Chondrocyte (in vitro differentiated cells): ENCODE data around the gene MAPKAP1. TPM values are rescaled to one million over a fixed set of nuclear protein-coding genes. Genes with fewer than 3 reads are reported as not detected.

Experiments
- DNase-seq: peaks from one replicate; pipeline ENCODE4 v3.0.0; 2021; ENCODE audit warnings: mixed read lengths, low spot score
- H3K27ac Mint-ChIP-seq: one replicate; pipeline ENCODE4 v1.8.0; 2021; ENCODE audit warnings: mild to moderate bottlenecking, moderate library complexity, mixed read lengths; ENCODE audit not compliant: unreplicated experiment
- H3K27me3 Mint-ChIP-seq: 2 replicates; pipeline ENCODE4 v1.8.0; 2021; ENCODE audit warnings: low read depth, mixed read lengths
- H3K36me3 Mint-ChIP-seq: 2 replicates; pipeline ENCODE4 v1.8.0; 2021; ENCODE audit warnings: low read depth, mixed read lengths
- H3K4me1 Mint-ChIP-seq: 2 replicates; pipeline ENCODE4 v1.8.0; 2021; ENCODE audit warnings: low read depth, mild to moderate bottlenecking, mixed read lengths
- H3K4me3 Mint-ChIP-seq: one replicate; pipeline ENCODE4 v1.8.0; 2021; ENCODE audit warnings: mild to moderate bottlenecking, moderate library complexity, mixed read lengths; ENCODE audit not compliant: unreplicated experiment
- H3K9me3 Mint-ChIP-seq: 2 replicates; pipeline ENCODE4 v1.8.0; 2021; ENCODE audit warnings: low read depth, mixed read lengths
- CTCF ChIP-seq: fragments of 200-600 bp; sonication (generic); IDR thresholded peaks from 2 replicates; pipeline ENCODE4 v1.5.0; 2021; ENCODE audit warnings: antibody characterized with exemption, mild to moderate bottlenecking, moderate library complexity
- total RNA-seq: library from RNA; stranded (reverse); gene quantifications from 3 replicates; pipeline ENCODE4 v1.2.1, GENCODE V29; 2021

The MAPKAP1 gene
- total RNA-seq, 1 donor from 2014 or later: 91.5 TPM

- no peak for DNase-seq
- H3K27me3 Mint-ChIP-seq: no peaks in the 10 kb centered on the region
- H3K4me3 Mint-ChIP-seq: no peak overlapping the region
- no peak for TF ChIP-seq CTCF
- peaks cover 1% of the 10 kb centered on the region for H3K36me3 Mint-ChIP-seq
- no peak overlapping the region for H3K27ac Mint-ChIP-seq
- no peaks in the 10 kb centered on the region for H3K9me3 Mint-ChIP-seq
- H3K4me1 Mint-ChIP-seq: peaks cover 74% of the 10 kb centered on the region
These were observed 54.8 kb downstream of the MAPKAP1 start for GRCh38 chr9:125652233-125652594.

GRCh38 chr9:125651576-125652232, 55.3 kb downstream of the MAPKAP1 start:
- DNase-seq: no peak
- TF ChIP-seq CTCF: no peak
- H3K4me1 Mint-ChIP-seq: peaks cover 76% of the 10 kb centered on the region

GRCh38 chr9:125650271-125650737, 56.7 kb downstream of the MAPKAP1 start:
- no peak for DNase-seq
- Mint-ChIP-seq H3K4me3 (no peak overlapping the region), H3K9me3 (no peaks in the 10 kb centered on the region), H3K27me3 (no peaks in the 10 kb centered on the region), H3K4me1 (peaks cover 71% of the 10 kb centered on the region), H3K27ac (peak overlapping the region; percentile 91), H3K36me3 (peaks cover 1% of the 10 kb centered on the region)
- no peak for TF ChIP-seq CTCF

More at GRCh38 chr9:125651576-125652232, 55.3 kb downstream of the MAPKAP1 start:
- H3K9me3 Mint-ChIP-seq: no peaks in the 10 kb centered on the region
- H3K27ac Mint-ChIP-seq: no peak overlapping the region
- H3K36me3 Mint-ChIP-seq: peaks cover 1% of the 10 kb centered on the region
- H3K4me3 Mint-ChIP-seq: no peak overlapping the region
- H3K27me3 Mint-ChIP-seq: no peaks in the 10 kb centered on the region

GRCh38 chr9:125649826-125650225, 57.2 kb downstream of the MAPKAP1 start:
- Mint-ChIP-seq H3K4me3 (no peak overlapping the region), H3K27me3 (no peaks in the 10 kb centered on the region), H3K9me3 (no peaks in the 10 kb centered on the region), H3K27ac (peak overlapping the region; percentile 91), H3K4me1 (peaks cover 70% of the 10 kb centered on the region), H3K36me3 (peaks cover 1% of the 10 kb centered on the region)
- TF ChIP-seq CTCF: no peak
- DNase-seq: no peak

GRCh38 chr9:125649315-125649714, 57.7 kb downstream of the MAPKAP1 start:
- no peak for TF ChIP-seq CTCF
- no peaks in the 10 kb centered on the region for H3K27me3 Mint-ChIP-seq
- H3K27ac Mint-ChIP-seq: peak overlapping the region; percentile 91
- H3K9me3 Mint-ChIP-seq: no peaks in the 10 kb centered on the region
- H3K4me3 Mint-ChIP-seq: peak overlapping the region; percentile 2
- H3K4me1 Mint-ChIP-seq: peaks cover 69% of the 10 kb centered on the region
- no peak for DNase-seq
- peaks cover 1% of the 10 kb centered on the region for H3K36me3 Mint-ChIP-seq
